Stimulated activated naive CD8-positive, alpha-beta T cell treated with anti-CD3 and anti-CD28 coated beads, Interleukin-15, Interleukin-2, amounts not matched to agents 100 U/mL and 50 U/mL, for 24 hours (primary cell): ENCODE results near the gene MYH7.

Experiments used
- ATAC-seq: fragments of 150-1000 bp; cut with Tn5 transposase; one replicate; pipeline ENCODE4 v1.10.0; 2021
- DNase-seq: peaks from one replicate; pipeline ENCODE4 v3.0.0; 2021

Gene MYH7

GRCh38 chr14:23447361-23448350 is 12.2 kb upstream of the MYH7 start:
- ATAC-seq (peak; percentile 40), DNase-seq (no peak)

GRCh38 chr14:23446291-23446851 is 10.9 kb upstream of the MYH7 start:
- DNase-seq (no peak), ATAC-seq (no peak)

- ATAC-seq (no peak), DNase-seq (no peak)
Observed at GRCh38 chr14:23445773-23446172, 10.3 kb upstream of the MYH7 start.

DNA sequence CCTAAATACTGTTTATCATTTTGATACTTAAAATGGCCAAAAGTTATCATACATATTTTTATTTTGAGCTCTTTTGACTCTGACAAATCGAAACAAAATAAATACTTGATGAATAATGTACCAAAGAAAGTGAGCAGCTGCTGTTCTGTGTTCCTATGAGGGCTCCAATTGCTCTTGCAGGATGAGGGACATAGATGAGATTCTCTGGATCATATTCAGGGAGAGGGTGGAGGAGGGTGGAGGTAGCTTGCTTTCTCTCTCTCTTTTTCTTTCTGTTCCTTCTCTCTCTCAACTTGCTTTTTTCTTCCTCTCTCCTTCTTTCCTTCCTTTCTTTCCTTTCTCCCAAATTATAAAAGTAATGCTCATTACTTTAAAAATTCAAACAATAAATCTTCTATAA is 8.9 kb upstream of the MYH7 start:
- ATAC-seq = no peak
- no peak for DNase-seq

DNA sequence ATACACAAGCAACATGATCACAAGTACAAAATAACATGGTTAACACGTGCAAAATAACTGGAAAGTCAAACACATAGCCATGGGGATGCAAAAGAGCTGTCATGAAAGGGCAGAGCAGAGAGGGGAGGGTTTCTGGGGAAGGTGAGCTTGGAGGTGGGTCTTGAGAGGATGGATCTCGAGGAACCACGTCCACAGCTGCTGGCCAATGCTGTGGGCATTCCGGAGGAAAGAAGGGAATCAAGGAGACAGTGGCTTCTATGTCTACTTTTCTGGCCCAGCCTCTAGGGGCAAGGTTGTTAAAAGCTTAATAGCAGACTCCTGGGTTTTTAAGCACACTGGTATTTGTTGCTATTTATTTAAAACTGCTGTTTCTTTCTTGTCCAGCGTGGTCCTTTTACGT is 8.4 kb upstream of the MYH7 start:
- DNase-seq (no peak), ATAC-seq (no peak)

GRCh38 chr14:23443411-23443812 is 8.0 kb upstream of the MYH7 start:
- no peak for ATAC-seq
- DNase-seq = no peak

DNA sequence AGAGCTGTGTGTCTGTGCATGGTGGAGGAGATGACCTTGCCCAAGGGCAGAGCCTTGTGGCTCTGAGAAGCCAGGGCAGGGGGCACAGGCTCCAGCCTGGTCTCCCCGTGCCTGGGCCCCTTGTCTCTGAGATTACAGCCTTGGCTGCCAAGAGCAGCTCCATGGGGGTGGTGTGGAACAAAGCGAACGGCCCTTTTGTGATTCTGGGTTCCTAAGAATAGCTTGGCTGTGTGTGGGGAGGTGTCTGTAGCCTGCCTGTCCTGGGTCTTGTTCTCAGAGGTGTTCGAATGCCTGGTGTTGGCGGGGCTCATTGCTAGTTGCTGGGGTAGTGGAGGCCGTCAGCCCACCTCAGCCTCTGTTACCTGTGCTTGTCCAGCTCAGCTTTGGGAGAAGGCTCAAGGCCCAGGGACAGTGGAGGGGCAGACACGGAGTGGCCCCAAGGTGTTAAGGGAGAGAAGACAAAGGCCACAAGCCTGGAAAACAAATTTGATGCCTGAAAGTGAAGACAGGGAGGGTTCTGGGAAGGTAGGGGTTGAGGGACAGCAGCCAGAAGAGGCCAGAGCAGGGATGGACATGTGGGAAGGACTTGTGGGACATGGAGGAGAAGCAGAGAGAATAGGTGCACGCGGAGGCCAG is 7.4 kb upstream of the MYH7 start:
- ATAC-seq (no peak), DNase-seq (no peak)

- DNase-seq = no peak
Observed at GRCh38 chr14:23441076-23441475, 5.6 kb upstream of the MYH7 start.

GRCh38 chr14:23439107-23439835 is 3.8 kb upstream of the MYH7 start:
- DNase-seq = no peak
- ATAC-seq = no peak

More at GRCh38 chr14:23441076-23441475, 5.6 kb upstream of the MYH7 start:
- no peak for ATAC-seq

DNA sequence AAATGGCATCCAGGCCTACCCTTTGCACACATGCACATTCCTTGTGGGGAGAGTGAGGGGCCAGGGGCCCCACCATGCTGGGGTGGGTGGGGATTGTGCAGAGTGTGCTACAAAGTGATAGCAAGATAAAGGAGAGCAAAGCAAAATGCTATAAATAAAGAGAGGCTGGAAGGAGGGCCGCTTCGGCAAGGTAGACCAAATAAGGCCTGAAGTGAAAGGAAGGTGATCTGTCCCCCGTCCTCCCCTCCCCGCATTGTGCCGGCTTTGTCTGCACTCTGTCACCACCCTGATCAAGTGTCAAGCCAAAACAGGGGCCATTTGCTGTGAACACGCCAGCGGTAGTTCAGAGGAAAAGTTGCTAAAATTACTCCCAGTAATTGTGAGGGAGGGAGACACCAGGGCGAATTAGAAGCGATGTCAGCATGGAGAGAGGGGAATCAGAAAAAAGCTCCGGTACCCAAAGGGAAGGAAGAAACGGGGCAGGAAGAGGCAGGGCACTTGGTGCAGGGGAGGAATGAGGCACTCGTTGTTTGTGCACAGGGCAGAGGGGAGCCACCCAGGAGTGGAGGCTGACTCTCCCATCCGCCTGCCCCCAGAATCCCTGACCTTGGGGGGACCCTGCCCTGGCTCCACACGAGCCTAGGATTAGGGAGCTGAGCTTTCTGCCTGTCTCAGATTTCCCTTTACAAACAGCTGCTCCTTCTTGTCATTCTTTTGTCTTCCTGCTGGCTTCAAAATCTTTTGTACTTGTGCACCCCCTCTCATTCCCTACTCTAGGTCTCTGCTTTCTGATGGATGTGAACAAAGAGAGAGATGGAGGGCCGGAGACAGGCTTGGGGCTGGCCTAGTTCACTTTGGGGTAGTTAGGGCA is 2.9 kb upstream of the MYH7 start:
- no peak for DNase-seq
- no peak for ATAC-seq

GRCh38 chr14:23437133-23438100 is 2.0 kb upstream of the MYH7 start:
- DNase-seq (no peak), ATAC-seq (no peak)

DNA sequence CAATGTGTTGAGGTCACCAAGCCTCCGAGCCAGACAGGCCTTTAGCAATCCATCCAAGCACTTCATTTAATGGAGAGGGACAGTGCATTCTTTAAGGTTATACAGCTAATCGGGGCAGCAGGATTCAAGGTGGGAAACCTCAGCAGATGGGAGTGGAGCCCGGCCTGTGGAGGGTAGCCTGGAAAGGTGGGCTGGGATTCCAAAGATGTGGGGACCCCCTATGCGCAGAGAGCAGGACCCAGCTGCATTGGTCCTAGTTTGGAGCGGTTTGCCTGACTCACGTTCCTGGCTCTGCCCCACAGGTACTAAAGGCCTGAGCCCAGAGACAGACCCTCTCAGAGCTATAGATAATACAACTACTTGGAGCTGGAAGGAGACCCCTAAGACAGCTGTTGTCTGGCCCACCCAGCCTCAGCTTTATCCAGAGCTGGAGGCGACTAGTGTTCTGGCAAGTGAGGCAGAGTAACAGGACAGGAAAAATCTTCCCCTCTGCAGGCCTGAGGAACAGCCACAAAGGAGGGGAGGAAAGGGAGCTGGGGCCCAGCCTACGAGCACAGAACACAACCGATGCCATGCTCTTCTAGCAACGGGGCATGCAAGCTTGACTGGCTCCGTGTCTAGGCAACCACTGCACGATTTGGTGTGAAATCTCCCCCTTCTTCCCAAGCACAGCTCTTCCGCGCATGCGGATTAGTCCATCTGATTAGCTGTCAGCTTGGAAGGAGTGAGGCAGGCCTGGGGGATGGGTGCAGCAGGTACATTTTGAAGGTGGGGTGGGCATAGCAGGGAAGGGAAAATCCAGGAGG is 1.1 kb upstream of the MYH7 start:
- no peak for ATAC-seq
- DNase-seq = no peak

GRCh38 chr14:23434488-23435222 is 805 bp downstream of the MYH7 start:
- ATAC-seq = no peak
- no peak for DNase-seq

- DNase-seq (no peak), ATAC-seq (no peak)
Observed at GRCh38 chr14:23433457-23433856, 2.0 kb downstream of the MYH7 start.

- ATAC-seq (no peak), DNase-seq (no peak)
Observed at GRCh38 chr14:23432946-23433345, 2.5 kb downstream of the MYH7 start.

GRCh38 chr14:23432102-23432925 is 3.1 kb downstream of the MYH7 start:
- DNase-seq (no peak), ATAC-seq (no peak)

DNA sequence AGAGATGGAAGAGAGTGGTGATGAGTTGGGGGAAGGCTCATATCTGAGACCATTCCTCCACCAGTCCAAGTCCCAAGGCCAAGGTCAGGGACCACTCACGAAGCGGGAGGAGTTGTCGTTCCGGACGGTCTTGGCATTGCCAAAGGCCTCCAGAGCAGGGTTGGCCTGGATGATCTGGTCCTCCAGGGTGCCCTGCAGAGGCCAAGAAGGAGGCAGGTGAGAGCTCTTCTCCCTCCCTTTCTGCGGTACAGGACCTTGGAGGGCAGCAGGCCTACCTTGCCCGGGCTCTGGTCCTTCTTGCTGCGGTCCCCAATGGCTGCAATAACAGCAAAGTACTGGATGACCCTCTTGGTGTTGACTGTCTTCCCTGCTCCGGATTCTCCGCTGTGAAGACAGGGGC is 4.0 kb downstream of the MYH7 start:
- ATAC-seq (no peak), DNase-seq (no peak)

DNA sequence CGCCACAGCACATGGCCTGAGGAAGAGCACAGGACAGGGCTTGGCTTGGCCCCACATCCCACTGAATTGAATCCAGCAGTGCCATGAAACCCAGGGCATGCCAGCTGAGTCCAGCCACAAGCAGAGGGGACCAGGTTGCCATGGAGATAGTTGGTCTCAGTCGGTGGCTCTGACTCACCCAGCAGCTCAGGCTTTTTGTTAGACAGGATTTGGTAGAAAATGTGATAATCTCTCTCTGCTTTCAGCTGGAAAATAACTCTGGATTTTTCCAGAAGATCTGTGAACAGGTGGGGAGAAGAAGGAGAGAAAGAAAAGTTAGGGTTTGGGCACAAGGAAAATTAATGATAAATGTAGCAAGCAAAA is 4.8 kb downstream of the MYH7 start:
- DNase-seq (no peak), ATAC-seq (no peak)
